NCI-H1694 treated with DMSO at 0.1 percent for 48 hours (cell line): ENCODE results near the gene NADK2.

Source experiments
- DNase-seq: peaks from one replicate; lab custom pipeline; 2025; lab: John Stamatoyannopoulos, UW

Gene NADK2

GRCh38 chr5:36162810-36163486 is 78.8 kb downstream of the NADK2 start:
- DNase-seq, result no peak

DNA sequence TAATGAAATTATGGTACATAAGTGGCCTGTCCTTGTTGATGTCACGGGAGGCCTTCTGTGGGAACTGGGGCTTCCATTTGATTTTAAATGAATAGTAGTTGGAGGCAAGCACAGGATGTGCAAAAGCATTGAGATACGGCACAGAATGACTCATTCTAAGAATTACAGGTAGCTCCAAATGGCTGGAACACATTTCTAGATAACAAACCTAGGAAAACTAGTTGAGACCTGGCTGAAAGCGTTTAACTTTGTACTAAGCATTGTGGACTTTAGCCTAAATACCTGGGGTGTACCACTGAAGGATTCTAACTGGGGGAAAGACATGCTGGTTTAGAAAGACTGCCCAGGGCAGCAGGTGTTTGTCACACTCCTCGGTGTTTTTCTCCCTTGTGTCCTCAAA is 80.4 kb downstream of the NADK2 start:
- no peak for DNase-seq

DNA sequence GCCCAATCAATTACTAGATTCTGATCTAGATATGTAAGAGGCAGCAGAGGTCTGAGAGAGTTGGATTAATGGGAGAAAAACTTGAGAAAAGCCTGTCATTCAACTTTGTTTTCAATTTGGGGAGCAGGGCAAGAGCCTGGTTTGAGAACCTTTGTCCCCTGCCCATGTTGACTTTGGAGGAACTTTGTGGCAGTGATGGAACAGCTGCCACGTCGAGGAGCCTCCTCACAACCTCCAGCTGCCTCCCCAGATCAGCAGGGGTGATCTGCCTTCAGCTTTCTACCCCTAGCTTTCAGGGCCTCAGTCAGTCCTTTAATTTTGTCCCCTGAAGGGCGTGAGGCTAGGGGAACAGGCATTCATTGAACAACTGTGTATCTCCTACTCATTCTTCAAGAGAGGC is 81.1 kb downstream of the NADK2 start:
- no peak for DNase-seq

- DNase-seq, result peak; percentile 89
Observed at GRCh38 chr5:36158144-36158543, 83.6 kb downstream of the NADK2 start.

- no peak for DNase-seq
Observed at GRCh38 chr5:36156619-36157018, 85.1 kb downstream of the NADK2 start.

DNA sequence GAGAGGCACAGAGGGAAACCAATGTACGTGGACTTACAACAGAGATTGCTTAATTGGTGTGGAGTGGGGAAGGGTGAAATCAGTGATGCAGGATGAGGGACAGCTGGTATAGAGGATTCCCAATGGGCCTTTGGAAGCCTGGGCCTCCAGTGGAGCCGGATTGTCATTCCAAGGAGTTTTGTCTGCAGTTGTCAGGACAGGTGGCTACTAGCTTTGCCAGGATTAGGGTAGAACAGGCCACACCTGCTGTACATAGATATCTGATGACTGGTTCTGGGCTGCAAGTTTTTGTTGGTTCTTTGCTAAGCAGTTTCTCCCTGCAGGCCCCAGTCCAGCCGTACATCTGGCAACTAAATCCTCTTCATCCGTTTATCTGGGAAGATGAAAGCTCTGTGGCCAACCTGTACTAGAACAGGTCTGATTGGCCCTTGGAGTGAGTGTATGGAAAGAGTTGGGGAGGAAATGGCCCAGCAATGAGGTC is 85.6 kb downstream of the NADK2 start:
- DNase-seq, result peak; percentile 64

GRCh38 chr5:36155291-36155690 is 86.4 kb downstream of the NADK2 start:
- no peak for DNase-seq

- no peak for DNase-seq
Observed at GRCh38 chr5:36153726-36154125, 88.0 kb downstream of the NADK2 start.

GRCh38 chr5:36153298-36153677 is 88.4 kb downstream of the NADK2 start:
- no peak for DNase-seq

DNA sequence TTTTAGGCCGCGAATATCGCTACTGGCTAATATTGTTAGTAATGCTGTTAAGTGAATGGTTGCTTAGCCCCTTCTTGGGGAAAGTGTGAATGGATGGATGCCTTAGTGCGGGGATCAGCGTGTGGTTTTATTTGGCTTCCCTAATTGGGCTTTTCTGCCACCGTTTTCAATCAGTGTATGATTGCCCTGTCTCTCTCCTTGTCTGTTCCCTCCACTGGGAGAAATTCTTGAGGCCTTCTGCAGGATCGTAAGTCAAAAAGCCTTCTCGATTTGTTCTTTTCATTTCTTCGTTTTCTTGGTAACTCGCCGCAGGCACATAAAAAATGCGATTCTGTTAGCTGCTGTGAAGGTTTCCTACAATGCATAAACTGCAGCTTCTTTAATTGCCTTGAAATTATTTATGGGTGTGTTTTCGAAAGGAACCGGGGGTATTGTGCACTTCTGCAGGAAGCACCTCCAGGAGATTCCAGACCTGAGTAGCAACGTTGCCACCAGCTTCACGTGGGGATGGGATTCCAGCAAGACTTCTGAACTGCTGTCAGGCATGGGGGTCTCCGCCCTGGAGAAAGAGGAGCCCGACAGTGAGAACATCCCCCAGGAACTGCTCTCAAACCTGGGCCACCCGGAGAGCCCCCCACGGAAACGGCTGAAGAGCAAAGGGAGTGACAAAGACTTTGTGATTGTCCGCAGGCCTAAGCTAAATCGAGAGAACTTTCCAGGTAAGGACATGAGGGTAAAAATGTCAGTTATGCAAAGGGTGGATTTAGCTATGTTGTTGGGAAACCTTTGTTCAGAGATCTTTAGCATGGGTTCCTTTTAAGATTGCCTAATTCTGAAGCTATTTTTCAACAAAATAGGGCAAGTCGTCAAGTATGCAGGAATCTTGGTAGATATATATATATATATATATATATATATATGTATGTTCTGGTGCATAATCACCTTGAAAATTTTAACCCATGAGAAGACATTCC is 89.1 kb downstream of the NADK2 start:
- DNase-seq, result peak; percentile 63

GRCh38 chr5:36151434-36152323 is 90.0 kb downstream of the NADK2 start, which contains the start of the genes LMBRD2 and SKP2:
TSS of gene LMBRD2 (minus strand) at chr5:36151887. CDS start at chr5:36143349, 8,538 bp downstream.
TSS of gene SKP2 (plus strand) at chr5:36152111. CDS start at chr5:36152263, 152 bp downstream.
- peak; percentile 99 for DNase-seq

- peak; percentile 76 for DNase-seq
Observed at GRCh38 chr5:36150676-36151433, 90.9 kb downstream of the NADK2 start.

GRCh38 chr5:36147681-36148080 is 94.0 kb downstream of the NADK2 start:
- no peak for DNase-seq

DNA sequence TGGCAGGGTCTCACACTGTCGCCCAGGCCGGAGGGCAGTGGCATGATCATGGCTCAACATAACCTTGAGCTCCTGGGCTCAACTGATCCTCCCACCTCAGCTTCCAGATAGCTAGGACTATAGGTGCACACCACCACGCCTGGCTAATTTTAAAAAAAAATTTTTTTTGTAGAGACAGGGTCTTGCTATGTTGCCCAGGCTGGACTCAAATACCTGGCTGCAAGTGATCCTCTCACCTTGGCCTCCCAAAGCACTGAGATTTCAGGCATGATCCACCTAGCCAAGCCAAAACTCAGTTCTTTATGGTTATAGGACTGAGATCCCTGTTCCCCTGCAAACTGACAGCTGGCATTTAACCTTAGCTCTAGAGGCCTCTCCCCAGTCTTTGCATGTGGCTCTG is 95.3 kb downstream of the NADK2 start:
- no peak for DNase-seq

DNA sequence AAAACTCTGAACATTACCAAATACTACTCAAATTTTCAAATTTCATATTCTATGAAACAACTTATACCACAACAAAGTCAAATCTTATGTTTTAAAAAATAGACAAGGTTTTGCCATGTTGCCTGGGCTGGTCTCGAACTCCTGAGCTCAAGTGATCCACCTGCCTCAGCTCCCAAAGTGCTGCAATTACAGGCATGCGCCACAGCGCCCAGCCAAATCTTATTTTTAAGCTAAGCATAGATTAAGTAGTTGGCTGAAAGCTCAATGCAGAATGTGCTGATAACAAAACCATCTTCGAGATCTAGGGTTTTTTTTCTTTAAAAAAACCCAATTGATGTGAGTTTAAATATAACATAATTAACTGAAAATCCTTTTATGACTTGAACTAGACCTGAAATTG is 96.4 kb downstream of the NADK2 start:
- DNase-seq, result no peak
